Cardiac atrium fibroblast (primary cell): Measurements from ENCODE around the gene GPR162. TPM values are rescaled to one million over a fixed set of nuclear protein-coding genes. Genes with fewer than 3 reads are reported as not detected.

Experiments
- total RNA-seq: library from RNA; depleted of rRNA; stranded (reverse); fragments of >200 nt; gene quantifications from 2 replicates; pipeline ENCODE4 v1.2.3, GENCODE V29; 2015

GPR162 gene, protein sequence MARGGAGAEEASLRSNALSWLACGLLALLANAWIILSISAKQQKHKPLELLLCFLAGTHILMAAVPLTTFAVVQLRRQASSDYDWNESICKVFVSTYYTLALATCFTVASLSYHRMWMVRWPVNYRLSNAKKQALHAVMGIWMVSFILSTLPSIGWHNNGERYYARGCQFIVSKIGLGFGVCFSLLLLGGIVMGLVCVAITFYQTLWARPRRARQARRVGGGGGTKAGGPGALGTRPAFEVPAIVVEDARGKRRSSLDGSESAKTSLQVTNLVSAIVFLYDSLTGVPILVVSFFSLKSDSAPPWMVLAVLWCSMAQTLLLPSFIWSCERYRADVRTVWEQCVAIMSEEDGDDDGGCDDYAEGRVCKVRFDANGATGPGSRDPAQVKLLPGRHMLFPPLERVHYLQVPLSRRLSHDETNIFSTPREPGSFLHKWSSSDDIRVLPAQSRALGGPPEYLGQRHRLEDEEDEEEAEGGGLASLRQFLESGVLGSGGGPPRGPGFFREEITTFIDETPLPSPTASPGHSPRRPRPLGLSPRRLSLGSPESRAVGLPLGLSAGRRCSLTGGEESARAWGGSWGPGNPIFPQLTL
- total RNA-seq: 2.6 and 7.0 TPM in 2 replicates

DNA sequence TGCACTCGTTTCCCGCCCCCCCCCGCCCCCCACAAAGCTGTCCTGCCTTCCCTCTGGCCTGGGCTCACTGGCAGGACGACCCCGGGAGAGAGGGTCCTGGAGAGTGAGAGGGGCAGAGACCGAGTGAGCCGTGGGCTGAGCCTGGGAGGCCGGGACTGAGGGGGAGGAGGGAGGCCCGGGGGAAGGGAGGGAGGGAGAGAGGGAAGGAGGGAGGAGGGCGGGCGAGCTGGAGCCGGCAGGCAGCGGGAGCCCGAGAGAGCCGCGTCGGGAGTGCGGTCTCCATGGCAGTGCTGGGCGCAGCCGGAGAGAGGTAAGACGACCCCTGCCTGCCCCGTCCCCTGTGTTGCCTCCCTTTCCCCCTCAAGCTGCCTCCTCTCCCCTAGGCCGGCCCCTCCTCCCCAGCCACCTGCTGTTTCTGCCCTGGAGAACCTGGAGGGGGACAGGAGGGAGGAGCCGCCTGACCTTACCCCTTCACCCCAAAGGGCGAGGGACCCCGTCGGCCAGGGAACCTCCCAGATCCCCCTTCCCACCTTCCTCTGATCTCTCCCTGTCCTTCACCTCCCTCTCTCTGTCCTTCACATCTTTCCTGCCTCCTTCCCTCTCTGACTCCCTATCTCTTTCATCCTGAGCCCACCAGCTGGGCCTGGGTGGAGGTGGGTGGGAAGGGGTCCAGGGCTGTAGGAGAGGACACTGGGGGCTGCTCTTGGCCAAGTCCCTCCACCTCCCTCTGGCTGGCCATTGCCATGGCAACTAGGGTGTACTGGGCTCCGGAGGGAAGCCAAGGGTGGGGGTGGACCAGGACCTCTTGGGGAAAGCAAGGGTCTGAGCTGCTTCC lies at the start of gene GPR162:
Gene GPR162, plus strand, starts transcription at position 231 of the 835 bp plus-strand sequence. CDS start 2,078 bp downstream, outside the sequence.

DNA sequence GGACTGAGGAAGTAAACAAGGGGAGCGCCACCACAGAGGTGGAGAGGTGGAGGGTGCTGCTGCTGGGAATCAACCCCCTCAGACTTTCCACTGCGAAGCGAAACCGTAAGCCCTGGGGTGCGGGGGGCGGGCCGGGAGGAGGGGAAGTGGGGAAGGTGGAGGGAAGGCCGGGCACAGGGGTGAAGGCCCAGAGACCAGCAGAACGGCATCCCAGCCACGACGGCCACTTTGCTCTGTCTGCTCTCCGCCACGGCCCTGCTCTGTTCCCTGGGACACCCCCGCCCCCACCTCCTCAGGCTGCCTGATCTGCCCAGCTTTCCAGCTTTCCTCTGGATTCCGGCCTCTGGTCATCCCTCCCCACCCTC lies 49.3 kb upstream of the GPR162 start, which contains the start of gene LAG3:
Gene LAG3, plus strand, starts transcription at position 190 of the 365 bp plus-strand sequence. CDS start 333 bp downstream, outside the sequence.

DNA sequence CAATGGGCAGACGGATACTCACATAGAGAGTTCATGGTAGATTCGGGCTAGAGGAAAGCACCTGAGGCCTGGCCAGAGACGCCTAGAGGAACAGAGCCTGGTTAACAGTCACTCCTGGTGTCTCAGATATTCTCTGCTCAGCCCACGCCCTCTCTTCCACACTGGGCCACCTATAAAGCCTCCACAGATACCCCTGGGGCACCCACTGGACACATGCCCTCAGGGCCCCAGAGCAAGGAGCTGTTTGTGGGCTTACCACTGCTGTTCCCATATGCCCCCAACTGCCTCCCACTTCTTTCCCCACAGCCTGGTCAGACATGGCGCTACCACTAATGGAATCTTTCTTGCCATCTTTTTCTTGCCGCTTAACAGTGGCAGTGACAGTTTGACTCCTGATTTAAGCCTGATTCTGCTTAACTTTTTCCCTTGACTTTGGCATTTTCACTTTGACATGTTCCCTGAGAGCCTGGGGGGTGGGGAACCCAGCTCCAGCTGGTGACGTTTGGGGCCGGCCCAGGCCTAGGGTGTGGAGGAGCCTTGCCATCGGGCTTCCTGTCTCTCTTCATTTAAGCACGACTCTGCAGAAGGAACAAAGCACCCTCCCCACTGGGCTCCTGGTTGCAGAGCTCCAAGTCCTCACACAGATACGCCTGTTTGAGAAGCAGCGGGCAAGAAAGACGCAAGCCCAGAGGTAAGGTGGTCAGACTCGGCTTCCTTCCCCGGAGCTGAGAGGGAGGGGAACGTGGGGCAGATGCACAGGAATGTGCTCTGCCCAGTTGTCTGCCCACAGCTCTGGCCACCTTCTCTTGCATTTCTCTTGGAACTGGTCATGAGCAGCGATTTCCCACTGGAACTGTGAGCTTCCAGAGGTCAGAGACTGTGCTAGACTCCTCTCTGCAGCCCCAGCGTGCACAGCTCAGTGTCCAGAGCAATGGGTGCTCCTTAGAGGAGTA lies 32.4 kb upstream of the GPR162 start, which contains the start of gene CD4:
Gene CD4, plus strand, starts transcription at position 557 of the 953 bp plus-strand sequence. CDS start 10,611 bp downstream, outside the sequence.

DNA sequence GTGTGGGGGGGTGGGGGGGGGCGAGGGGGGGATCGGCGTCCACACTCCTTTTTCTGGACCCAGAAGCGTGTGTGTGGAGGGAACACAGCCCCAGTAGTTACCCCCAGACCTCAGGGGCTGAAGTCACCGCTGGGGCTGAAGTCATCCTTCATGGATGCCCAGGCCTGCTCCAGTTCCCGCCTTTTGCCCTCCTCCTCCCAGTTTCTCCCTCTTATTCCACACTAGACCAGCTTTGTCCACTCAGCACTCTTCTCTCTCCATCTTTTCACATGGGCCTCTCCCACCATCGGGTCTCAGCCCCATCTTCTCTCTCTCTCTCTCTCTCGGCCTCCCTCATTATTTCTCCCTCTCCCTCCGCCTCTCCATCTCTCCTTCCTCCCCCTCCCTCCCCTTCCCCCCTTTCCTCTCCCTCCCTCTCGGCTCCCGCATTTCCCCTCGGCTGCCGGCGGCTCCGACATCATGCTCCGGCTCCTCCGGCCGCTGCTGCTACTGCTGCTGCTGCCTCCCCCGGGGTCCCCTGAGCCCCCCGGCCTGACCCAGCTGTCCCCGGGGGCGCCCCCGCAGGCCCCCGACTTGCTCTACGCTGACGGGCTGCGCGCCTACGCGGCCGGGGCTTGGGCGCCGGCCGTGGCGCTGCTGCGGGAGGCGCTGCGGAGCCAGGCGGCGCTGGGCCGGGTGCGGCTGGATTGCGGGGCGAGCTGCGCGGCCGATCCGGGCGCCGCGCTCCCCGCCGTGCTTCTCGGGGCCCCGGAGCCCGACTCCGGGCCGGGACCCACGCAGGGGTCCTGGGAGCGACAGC lies 6.6 kb downstream of the GPR162 start, which contains the start of gene P3H3:
Gene P3H3, plus strand, starts transcription at position 426 of the 799 bp plus-strand sequence. Its CDS starts 34 bp downstream, at position 460.

DNA sequence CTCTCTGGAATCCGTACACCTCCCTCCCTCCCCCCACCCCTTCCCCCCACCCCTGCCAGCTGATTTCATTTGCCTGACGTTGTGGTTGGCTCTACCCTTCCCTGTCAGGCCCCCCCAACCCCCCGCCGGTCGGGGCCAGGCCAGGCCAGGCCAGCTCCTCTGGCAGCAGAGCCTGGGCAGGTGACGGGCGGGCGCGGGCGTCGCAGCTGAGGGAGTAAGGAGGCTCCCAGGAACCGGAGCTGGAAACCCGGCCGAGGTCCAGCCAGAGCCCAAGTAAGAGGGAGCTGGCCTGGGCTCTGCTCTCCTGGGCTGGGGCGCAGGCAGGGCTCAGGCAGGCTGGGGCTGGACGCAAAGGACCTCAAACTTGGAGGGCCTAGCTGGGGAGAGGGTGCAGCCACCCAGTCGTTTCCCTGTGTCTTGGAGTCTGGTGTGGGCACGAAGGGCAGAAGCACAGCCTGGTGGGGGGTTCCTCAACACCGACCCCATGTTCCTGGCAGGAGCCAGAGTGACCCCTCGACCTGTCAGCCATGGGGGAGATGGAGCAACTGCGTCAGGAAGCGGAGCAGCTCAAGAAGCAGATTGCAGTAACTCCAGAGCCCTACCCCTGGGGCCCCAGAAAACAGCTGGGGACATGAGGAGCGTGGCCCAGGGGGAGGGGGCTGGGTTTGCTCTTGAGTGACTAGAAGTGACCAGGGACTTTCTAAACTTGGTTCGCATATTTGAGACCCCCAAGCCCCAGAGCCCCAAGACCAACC lies 19.3 kb downstream of the GPR162 start, which contains the start of gene GNB3:
Gene GNB3, plus strand, starts transcription at position 165 of the 755 bp plus-strand sequence. Its CDS starts 363 bp downstream, at position 528.

DNA sequence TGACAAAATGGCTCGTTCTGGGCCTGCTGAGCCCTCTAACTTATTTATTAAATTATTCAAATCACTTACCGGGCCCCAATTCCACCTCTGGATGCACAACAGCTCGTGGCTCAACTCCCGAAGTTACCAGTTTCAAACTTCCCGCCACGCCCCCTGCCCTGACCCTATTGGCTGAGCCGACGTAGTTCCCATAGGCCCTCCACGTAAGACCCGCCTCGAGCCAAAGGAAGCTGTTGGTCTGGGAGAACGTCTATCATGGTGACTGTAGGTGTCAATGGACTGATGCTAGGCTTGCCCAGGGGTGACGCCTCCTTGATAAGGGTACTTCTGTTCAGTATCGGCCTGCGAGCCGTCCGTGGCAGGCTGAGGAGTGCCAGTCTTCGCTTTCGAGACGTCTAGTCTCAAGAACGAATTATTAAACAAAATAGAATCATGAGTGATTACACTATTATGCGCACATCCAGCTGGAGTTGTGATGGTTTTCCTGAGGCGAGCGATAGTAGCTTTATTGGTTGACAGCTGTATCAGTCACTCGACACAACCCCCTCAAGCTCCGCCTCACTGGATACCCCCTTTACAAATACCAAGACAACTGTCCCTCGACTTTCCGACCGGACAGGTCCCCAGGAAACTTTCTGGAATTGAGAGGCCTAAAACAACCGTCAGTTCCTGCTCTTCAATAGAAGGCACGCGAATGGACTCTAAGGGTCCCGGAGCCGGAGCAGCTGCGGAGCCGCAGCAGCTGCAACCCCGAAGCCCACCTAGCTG lies 29.7 kb downstream of the GPR162 start, which contains the start of gene CDCA3:
Gene CDCA3, minus strand, starts transcription at position 134 of the 768 bp plus-strand sequence. CDS start 334 bp downstream, outside the sequence.

DNA sequence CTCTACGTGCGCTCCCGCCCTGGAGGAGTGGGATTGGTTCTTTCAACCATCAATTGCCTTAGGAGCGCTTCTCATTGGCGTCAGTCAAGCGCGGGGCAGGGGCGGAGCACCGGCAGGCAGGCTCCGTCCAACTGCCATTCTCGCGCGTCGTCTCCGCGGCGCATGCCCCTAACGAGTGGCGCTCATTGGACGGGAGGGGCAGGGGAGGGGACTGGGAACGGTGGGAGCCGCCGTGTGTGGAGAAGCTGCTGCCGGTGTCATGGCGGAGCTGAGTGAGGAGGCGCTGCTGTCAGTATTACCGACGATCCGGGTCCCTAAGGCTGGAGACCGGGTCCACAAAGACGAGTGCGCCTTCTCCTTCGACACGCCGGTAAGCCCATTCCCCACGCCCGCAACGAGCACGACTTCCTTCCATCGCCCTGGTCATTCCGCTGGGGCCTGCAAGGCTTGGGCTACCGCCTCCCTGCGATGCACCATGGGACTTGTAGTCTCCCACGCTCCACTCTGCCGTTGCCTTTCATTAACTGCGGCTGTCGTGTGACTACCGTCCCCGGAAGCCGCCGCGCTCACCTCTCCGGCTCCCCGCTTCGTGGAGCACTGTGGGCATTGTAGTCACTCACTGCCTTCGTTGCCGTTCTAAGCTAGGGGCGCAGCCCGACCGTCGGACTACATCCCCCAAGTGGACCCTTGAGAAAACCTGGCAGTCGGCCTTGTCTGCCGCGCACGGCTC lies 30.5 kb downstream of the GPR162 start, which contains the start of gene USP5:
Gene USP5, plus strand, starts transcription at position 230 of the 730 bp plus-strand sequence. Its CDS starts 30 bp downstream, at position 260.

DNA sequence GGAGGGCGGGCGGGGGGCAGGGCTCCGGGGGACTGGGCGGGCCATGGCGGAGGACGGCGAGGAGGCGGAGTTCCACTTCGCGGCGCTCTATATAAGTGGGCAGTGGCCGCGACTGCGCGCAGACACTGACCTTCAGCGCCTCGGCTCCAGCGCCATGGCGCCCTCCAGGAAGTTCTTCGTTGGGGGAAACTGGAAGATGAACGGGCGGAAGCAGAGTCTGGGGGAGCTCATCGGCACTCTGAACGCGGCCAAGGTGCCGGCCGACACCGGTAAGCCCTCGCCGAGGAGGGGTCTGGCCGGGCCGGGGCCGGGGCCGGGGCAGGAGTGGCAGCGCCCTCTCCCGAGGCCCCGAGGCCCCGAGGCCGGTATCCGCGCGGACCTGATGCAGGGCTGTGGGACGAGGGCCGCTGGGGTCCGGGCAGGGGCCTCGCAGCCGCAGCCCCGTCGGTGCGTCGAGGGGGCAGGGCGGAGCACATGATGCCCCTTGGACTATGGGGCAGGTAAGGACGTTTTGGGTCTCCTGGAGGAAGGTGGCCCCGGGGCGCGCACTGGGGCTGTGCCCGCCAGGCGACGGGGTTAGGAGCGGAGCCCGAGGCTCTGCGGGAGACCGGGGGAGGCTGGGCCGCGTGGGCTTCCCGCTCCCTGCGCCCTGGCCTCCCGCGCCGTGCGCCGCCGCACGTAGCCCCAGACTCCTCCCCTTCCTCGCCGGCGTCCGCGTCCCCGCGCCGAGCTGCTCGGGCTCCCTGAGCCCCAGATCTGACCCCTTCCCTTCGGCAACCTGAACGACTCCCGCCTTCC lies 46.0 kb downstream of the GPR162 start, which contains the start of gene TPI1:
Gene TPI1, plus strand, starts transcription at position 119 of the 798 bp plus-strand sequence. Its CDS starts 36 bp downstream, at position 155.

DNA sequence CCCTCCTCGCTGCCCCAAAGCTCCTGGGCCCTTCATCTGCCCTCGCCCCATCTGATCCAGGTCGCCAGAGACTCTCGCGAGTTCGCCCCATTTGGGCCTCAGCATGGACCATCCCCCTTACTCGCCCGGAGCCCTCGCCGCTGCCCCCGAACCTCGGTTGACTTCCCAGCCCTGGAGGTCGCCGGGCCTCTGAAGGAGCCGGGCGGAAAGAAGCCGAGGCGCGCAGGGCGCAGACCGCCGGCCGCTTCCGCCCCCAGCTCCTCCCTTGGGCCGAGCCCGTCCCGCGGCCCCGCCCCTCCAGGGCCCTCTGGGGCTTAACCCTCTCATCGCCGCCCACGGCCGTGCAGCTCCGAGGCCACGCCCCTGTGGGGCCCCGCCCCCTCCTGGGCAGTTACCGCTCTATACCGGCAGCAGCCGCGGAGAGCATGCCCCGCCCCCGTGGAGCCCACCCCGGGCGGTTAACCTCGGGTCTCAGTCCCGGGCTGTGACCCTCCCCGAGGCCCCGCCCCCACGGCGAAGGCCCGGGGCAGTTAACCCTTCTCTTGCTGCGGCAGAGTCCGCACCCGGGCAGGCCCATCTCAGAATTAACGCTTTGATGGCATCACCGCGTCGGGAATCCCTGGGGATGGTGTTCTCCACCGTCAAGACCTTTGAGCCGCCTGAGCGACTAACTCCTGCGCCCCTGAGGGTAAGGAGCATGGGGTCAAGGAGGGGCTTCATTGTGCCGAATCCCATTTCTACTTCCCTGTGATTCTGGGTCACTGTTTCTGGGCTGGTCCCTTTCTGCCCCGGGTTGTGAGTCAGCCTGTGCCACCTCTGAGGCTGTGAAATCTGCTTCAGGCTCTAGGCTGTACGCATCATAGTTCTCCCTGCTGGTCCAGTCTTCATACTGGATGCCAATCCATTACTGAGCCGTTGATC lies 51.7 kb downstream of the GPR162 start, which contains the start of gene SPSB2:
Gene SPSB2, minus strand, starts transcription at position 210 of the 921 bp plus-strand sequence. CDS start 402 bp downstream, outside the sequence.

Other genes starting within 250 kb of the GPR162 start
- 144 and 191 TPM in 2 replicates for gene CHD4, start 214.4 kb upstream of the GPR162 start, total RNA-seq
- not detected in 2 replicates for gene LPAR5, start 185.9 kb upstream of the GPR162 start, total RNA-seq
- 0.32 TPM in 1 of 2 replicates, not detected in the other for gene ACRBP, start 174.4 kb upstream of the GPR162 start, total RNA-seq
- gene ING4, start 158.7 kb upstream of the GPR162 start, total RNA-seq: 20.8 and 26.9 TPM in 2 replicates
- gene ZNF384, start 132.4 kb upstream of the GPR162 start, total RNA-seq: 25.1 and 33.4 TPM in 2 replicates
- gene PIANP, start 121.0 kb upstream of the GPR162 start, total RNA-seq: not detected in 2 replicates
- gene COPS7A, start 97.8 kb upstream of the GPR162 start, total RNA-seq: 85.7 and 96.7 TPM in 2 replicates
- gene MLF2, start 68.7 kb upstream of the GPR162 start, total RNA-seq: 194 and 295 TPM in 2 replicates
- gene PTMS, start 55.5 kb upstream of the GPR162 start, total RNA-seq: 162 and 171 TPM in 2 replicates
- gene LAG3, start 49.3 kb upstream of the GPR162 start, total RNA-seq: 0.16 TPM in 1 of 2 replicates, not detected in the other
- gene CD4, start 32.3 kb upstream of the GPR162 start, total RNA-seq: 2.6 and 2.9 TPM in 2 replicates
- gene P3H3, start 6.6 kb downstream of the GPR162 start, total RNA-seq: 33.7 and 53.1 TPM in 2 replicates
- gene GNB3, start 19.1 kb downstream of the GPR162 start, total RNA-seq: 2.5 TPM in 1 of 2 replicates, not detected in the other
- gene CDCA3, start 29.5 kb downstream of the GPR162 start, total RNA-seq: 8.3 and 16.2 TPM in 2 replicates
- 48.9 and 59.5 TPM in 2 replicates for gene USP5, start 30.3 kb downstream of the GPR162 start, total RNA-seq
- 2,290 and 2,319 TPM in 2 replicates for gene TPI1, start 45.7 kb downstream of the GPR162 start, total RNA-seq
- 2.4 and 3.8 TPM in 2 replicates for gene SPSB2, start 51.5 kb downstream of the GPR162 start, total RNA-seq
- 7.2 and 8.1 TPM in 2 replicates for gene LRRC23, start 83.0 kb downstream of the GPR162 start, total RNA-seq
- gene ENO2, start 92.8 kb downstream of the GPR162 start, total RNA-seq: 35.2 and 59.6 TPM in 2 replicates
- 11.5 and 19.7 TPM in 2 replicates for gene ATN1, start 106.1 kb downstream of the GPR162 start, total RNA-seq
- not detected in 2 replicates for gene RNU7-1, start 122.0 kb downstream of the GPR162 start, total RNA-seq
- 260 and 364 TPM in 2 replicates for gene C12orf57, start 122.2 kb downstream of the GPR162 start, total RNA-seq
- under 0.01 TPM in 1 of 2 replicates, not detected in the other for gene PTPN6, start 129.5 kb downstream of the GPR162 start, total RNA-seq
- 224 and 241 TPM in 2 replicates for gene PHB2, start 148.8 kb downstream of the GPR162 start, total RNA-seq
- 20.4 and 34.0 TPM in 2 replicates for gene EMG1, start 149.1 kb downstream of the GPR162 start, total RNA-seq
- gene LPCAT3, start 196.7 kb downstream of the GPR162 start, total RNA-seq: 26.4 and 29.3 TPM in 2 replicates
- gene C1S, start 238.9 kb downstream of the GPR162 start, total RNA-seq: 143 and 352 TPM in 2 replicates